ENCODE data around the gene CIC.
A peak's percentile ranks its signal among the peaks of the same experiment; 100 is the strongest.
"Not testable (repeated sequence)": the region's sequence is repeated elsewhere in the genome, so short reads cannot be mapped to it uniquely, and the experiment has no call there.

CIC gene

DNA sequence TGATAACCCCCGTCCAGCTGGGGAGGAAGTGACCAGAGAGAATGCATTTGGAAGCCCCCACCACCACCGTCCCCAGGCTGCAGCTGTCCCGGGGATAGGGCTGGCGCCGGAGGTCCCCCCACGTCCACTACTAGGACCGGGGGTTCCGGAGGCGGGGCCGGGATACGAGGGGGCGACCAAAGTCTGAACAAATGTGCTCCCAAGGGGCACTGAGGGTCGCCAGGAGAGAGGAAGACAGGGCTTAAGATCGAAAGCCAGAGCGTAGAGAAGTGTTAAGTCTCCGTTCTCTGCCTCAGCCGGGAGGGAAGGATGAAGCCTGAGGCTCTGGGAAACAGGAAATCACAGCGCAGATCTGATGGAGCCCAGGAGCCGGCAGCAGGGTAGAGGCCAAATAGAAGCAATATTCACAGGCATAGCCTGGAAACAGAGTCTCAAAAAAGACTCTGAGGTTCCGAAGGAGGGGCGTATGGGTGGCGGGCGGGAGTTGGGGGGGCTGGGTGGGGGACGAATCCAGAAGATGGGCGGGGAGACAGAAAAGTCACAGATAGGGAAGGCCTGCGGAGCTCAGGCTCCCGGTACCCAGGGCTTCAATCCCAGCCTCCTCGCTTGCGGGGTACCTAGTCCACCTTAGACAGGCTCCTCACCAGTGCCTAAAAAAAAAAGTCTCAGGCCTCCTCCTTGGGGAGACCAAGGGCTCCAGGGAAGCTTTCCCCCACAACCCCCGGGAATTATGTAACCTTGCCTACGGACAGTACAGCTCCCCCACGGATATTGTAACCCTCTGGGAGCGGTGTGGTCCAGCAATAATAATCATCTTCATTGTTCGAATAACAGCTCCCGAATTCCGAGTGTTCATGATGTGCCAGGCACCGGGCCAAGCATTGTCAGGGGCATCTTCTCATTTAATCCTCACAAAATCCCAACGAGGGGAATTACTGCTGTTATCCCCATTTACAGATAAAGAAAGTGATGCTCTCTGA is 13.0 kb upstream of the CIC start:
- no peak for DNase-seq (ENCODE audit: low read depth in 2 of 2)

DNA sequence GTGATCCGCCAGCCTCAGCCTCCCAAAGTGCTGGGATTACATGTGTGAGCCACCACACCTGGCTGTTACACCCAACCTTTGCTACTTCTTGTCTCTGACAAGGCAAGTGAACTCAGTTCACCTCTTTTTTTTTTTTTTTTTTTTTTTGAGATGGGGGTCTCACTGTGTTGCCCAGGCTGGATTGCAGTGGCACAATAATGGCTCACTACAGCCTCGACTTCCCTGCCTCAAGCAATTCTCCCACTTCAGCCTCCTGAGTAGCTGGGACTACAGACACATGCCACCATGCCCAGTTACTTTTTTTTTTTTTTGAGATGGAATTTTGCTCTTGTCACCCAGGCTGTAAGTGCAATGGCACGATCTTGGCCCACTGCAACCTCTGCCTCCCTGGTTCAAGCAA is 11.2 kb upstream of the CIC start:
- DNase-seq (ENCODE audit: low read depth in 2 of 2): not testable (repeated sequence)

- no peak for DNase-seq (ENCODE audit: low read depth in 2 of 2)
Measured at GRCh38 chr19:42261763-42262162, 7.3 kb upstream of the CIC start.

GRCh38 chr19:42266105-42266504 is 2.9 kb upstream of the CIC start:
- DNase-seq (ENCODE audit: low read depth in 2 of 2): not testable (repeated sequence)

DNA sequence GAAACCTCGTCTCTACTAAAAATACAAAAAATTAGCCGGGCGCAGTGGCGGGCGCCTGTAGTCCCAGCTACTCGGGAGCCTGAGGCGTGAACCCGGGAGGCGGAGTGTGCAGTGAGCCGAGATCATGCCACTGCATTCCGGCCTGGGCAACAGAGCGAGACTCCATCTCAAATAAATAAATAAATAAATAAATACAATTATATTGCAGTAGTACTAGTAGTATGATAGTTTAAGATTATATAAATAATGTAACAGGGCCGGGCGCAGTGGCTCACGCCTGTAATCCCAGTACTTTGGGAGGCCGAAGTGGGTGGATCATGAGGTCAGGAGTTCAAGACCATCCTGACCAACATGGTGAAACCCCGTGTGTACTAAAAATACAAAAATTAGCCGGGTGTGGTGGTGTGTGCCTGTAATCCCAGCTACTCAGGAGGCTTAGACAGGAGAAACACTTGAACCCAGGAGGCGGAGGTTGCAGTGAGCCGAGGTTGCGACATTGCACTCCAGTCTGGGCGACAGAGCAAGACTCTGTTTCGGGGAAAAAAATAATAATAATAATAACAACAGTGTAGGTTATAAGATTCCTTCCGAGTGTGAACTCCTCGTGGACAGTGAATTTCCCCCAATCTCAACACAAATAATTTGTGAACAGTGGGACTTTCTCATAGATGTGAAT is 2.0 kb upstream of the CIC start:
- not testable (repeated sequence) for DNase-seq (ENCODE audit: low read depth in 2 of 2)

GRCh38 chr19:42267644-42268141 is 1.4 kb upstream of the CIC start:
- no peak for DNase-seq (ENCODE audit: low read depth in 2 of 2)

DNA sequence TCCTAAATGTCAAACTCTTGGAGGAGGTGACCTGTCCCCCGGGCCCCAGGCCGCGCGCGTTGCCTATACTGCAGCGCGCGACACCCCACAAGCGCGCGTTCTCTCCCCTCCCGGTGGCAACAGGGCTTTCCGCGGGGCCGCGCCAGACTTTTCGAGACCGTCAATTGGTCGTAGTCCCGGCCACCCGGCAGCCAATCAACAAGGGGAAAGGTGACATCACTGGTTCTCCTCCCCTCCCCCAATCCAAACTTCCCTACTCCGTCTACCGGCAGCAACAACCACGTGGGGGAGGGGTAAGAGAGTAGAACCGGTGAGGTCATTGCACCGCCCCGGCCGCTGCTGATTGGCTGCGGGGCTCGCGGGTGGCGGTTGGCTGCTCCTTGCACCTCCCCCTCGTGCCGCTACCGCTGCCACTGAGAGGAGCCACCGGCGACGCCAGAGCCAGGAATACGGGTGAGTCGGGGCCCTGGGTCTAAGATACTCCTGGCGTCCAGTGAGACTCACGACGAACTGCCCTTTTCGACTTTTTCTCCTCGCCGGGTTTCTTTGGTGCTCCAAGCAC is 829 bp upstream of the CIC start:
- DNase-seq (ENCODE audit: low read depth in 2 of 2): peak; percentile 94 to 98

- DNase-seq (ENCODE audit: low read depth in 2 of 2): no peak
Measured at GRCh38 chr19:42269478-42270345, 660 bp downstream of the CIC start.

DNA sequence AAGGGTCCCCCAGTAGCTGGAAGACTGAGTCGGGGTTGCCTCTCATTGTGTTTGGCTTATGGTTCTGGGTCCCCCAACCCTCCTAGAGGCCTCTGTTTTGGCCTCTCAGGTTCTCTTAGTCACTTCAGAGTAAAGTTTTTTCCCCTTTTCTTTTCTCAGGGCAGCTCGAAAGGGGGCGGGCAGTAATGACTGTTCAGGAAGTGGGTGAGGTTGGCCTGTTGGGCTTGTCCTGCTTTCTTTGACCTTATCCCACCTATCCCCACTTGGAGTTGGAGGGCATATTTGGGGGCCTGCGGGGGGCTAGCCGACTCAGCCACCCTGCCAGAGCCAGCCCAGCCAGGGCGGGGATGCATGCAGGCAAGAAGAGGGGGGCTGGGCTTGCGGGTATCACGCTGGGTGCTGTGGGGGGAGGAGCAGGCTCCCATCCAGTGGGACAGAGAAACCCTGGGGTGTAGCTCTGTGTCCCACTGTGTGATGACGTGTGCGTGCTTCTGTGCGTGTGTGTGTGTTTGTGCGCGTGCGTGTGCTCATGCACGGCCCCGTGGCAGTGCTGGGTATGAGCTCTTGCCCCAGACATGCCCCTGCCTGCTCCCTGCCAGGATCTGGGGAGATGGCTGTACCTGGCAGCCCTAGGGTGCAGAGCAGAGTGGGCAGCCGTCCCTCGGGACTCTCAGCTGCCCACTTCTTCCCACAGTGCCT is 1.4 kb downstream of the CIC start:
- DNase-seq (ENCODE audit: low read depth in 2 of 2): peak; percentile 54 to 55

DNA sequence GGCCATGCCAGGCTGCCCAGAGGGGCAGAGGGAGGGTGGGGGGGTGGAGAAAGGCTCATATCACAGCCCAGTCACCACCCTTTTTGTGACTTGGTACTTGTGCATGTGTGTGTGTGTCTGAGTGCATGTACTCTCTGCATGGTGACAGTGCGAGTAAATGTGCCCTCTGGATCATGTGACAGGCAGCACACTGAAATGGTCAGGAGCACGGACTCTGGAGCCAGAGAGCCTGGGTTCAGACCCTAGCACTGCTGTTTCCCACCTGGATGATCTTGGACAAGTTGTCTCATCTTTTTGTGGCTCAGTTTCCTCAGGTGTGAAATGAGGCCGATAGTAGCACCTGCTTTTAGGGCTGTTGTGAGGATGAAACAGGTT is 2.0 kb downstream of the CIC start:
- no peak for DNase-seq (ENCODE audit: low read depth in 2 of 2)

DNA sequence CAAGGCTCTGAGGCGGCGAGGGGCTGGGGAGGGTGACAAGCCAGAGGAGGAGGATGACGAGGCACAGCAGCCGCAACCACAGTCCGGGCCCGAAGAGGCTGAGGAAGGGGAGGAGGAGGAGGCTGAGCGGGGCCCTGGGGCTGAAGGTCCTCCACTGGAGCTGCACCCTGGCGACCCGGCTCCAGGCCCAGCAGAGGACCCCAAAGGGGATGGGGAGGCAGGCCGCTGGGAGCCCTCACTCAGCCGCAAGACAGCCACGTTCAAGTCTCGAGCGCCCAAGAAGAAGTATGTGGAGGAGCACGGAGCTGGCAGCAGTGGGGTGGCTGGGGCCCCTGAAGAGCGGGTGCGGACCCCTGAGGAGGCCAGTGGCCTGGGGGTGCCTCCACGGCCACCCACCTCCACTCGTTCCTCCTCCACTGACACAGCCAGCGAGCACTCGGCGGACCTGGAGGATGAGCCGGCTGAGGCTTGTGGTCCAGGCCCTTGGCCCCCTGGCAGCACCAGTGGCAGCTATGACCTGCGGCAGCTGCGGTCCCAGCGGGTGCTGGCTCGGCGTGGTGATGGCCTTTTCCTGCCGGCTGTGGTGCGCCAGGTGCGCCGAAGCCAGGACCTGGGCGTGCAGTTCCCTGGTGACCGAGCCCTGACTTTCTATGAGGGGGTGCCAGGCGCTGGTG is 2.9 kb downstream of the CIC start:
- no peak for DNase-seq (ENCODE audit: low read depth in 2 of 2)

DNA sequence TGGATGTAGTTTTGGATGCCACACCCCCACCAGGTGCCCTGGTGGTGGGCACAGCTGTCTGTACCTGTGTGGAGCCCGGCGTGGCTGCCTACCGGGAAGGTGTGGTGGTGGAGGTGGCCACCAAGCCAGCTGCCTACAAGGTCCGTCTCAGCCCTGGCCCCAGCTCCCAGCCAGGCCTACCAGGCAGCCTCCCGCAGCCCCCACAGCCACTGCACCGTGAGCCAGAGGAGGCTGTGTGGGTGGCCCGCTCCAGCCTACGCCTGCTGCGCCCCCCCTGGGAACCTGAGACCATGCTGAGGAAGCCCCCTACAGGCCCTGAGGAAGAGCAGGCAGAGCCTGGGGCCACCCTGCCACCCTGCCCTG is 3.5 kb downstream of the CIC start:
- DNase-seq (ENCODE audit: low read depth in 2 of 2): no peak

- DNase-seq (ENCODE audit: low read depth in 2 of 2): no peak
Measured at GRCh38 chr19:42272989-42273406, 3.9 kb downstream of the CIC start.

GRCh38 chr19:42273407-42274064 is 4.5 kb downstream of the CIC start:
- no peak for DNase-seq (ENCODE audit: low read depth in 2 of 2)

DNA sequence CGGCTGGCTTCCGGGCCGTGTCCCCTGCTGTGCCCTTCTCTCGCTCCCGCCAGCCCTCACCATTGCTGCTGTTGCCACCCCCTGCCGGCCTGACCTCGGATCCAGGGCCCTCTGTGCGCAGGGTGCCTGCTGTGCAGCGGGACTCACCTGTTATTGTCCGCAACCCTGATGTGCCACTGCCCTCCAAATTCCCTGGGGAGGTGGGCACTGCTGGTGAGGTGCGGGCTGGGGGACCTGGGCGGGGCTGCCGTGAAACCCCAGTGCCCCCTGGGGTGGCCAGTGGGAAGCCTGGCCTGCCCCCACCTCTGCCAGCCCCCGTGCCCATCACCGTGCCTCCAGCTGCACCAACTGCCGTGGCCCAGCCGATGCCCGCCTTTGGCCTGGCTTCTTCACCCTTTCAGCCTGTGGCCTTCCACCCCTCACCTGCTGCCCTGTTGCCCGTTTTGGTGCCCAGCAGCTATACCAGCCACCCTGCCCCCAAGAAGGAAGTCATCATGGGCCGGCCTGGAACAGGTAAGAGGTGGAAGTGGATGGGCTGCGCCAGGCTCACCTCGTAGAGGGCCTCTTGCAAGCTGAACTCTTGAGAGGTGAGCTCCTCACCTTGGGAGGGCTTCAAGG is 5.1 kb downstream of the CIC start:
- no peak for DNase-seq (ENCODE audit: low read depth in 2 of 2)

DNA sequence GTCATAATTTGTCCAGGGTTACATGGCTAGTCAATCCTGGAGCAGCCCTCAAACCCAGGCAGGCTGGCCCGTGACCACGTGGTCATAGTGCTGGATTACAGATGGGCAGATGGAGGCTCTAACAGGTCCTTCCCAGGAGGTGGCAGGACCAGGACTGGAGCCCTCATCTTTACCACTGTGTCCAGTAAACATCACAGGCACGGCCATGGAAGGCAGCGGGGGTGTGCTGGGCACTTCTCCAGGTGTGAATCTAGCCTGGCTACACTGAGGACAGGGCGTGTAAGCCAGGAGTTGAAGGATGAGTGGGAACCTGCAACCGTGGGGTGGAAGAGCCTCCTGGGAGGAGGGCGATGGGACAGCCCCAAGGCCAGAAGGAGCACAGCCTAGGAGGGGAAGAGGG is 6.1 kb downstream of the CIC start:
- DNase-seq (ENCODE audit: low read depth in 2 of 2): no peak

GRCh38 chr19:42275517-42275916 is 6.5 kb downstream of the CIC start:
- DNase-seq (ENCODE audit: low read depth in 2 of 2): no peak

DNA sequence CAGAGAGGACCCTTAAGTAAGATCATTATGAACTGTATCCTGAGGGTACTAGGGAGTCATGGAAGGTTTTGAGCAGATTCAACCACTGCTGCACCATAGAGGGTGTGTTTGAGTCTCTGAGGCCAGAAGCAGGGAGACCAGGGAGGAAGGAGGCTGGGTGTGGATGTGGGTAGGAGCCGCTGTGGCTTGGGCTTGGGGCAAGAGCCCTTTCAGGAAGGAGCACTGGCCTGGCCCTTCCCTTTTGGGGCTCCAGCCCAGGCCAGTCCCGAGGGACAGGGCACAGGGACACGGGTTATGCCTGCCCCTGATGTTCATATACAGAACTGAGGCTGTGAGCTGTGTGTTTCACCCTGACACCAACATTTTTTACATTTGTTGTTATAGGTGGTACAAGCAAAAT is 7.2 kb downstream of the CIC start:
- no peak for DNase-seq (ENCODE audit: low read depth in 2 of 2)

- no peak for DNase-seq (ENCODE audit: low read depth in 2 of 2)
Measured at GRCh38 chr19:42276821-42277220, 7.8 kb downstream of the CIC start.

Measured in activated CD4-positive, alpha-beta T cell treated with anti-CD3 and anti-CD28 coated beads for 24 hours (primary cell).